HG03045 (cell line): ENCODE results near the gene SCN4A.
A peak's percentile ranks its signal among the peaks of the same experiment; 100 is the strongest.
"Not testable (repeated sequence)": the region's sequence is repeated elsewhere in the genome, so short reads cannot be mapped to it uniquely, and the experiment has no call there.

Experiments used
- ATAC-seq: cut with Tn5 transposase; IDR thresholded peaks from one replicate; pipeline ENCODE4 v1.9.1; 2021; ENCODE audit warnings: mild to moderate bottlenecking, moderate library complexity; ENCODE audit not compliant: unreplicated experiment

Gene SCN4A

GRCh38 chr17:63939401-63939800, 33.3 kb downstream of the SCN4A start:
- ATAC-seq, result no peak

DNA sequence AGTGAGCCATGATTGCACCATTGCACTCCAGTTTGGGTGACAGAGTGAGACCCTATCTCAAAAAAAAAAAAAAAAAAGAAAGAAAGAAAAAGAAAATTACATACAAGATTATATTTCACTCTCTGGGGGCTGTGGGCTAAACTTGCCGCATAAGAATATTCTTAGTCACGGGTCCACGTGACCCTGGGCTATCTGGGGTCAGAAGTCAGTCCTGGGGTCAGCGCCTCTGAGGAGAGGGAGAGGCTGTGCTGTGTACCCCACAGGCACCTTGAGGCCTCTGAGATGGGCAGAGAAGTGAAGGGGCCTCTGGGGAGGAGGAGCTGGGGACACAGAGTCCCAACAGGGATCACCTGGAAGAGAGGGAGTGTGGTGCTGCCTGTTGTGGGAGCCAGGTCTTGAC, 34.8 kb downstream of the SCN4A start:
- ATAC-seq, result no peak

GRCh38 chr17:63937319-63937718, 35.4 kb downstream of the SCN4A start:
- ATAC-seq, result no peak

- ATAC-seq, result no peak
These were observed 38.3 kb downstream of the SCN4A start for GRCh38 chr17:63934183-63935112.

- ATAC-seq, result no peak
These were observed 39.1 kb downstream of the SCN4A start for GRCh38 chr17:63933598-63933997.

GRCh38 chr17:63932721-63933120, 40.0 kb downstream of the SCN4A start:
- no peak for ATAC-seq

DNA sequence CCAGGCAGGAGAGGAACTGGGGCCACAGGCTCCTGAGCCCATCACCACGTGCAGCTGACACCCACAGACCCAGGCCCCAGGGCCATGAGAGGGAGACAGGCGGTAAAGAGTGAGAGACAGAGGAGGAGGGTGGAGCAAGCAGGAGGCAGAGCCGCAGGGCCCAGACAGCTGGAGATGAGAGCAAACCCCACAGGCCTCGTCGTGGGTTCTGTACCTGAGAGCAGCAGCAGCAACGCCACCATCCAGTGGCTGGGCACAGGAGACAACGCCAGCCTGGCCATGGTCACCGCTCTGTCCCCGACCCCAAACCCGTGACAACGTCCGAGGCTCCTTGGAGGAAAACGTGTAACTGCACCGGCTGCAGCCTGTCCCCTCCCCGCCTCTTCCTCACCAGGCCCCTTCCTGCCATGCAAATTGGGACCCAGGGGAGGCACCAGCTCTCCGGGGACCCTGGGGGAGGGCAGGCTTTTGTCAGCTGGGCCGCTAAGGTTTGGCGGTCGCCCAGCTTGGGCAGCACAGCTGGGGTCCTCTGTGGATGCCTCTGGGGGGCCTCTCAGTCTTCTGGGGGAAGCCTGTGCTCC, 40.6 kb downstream of the SCN4A start, which contains the start of gene CD79B:
TSS of gene CD79B (minus strand) at position 351 of the 581 bp plus-strand sequence. CDS start at position 281, 70 bp downstream.
- peak; percentile 73 for ATAC-seq

DNA sequence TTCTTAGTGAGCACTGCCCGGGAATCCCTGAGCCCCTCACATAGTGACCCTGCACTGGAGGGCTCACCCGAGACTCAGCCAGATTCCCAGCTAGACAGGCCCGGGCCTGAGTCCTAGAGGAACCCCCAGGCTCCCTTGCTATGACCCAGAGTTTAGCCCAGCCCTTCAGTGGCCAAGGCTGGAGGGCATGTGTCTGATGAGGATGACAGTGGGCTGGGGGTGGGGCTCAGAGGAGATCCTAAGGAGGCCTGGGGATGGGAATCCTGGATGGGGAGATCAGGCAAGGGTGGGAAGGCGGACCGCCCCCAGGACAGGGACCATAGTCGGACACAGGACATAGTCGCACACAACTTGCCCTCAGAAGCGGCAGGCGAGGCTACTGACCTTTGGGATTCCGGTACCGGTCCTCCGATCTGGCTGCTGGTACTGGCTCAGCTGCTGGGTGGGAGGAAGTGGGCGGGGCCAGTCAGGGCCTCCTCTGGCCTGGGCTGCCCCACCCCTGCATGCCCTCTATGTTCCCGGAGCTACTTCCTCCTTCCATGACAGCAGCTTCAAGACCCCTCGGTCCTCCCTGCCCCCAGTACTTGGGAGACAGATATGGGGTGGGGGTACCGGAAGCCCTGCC, 41.7 kb downstream of the SCN4A start:
- no peak for ATAC-seq

DNA sequence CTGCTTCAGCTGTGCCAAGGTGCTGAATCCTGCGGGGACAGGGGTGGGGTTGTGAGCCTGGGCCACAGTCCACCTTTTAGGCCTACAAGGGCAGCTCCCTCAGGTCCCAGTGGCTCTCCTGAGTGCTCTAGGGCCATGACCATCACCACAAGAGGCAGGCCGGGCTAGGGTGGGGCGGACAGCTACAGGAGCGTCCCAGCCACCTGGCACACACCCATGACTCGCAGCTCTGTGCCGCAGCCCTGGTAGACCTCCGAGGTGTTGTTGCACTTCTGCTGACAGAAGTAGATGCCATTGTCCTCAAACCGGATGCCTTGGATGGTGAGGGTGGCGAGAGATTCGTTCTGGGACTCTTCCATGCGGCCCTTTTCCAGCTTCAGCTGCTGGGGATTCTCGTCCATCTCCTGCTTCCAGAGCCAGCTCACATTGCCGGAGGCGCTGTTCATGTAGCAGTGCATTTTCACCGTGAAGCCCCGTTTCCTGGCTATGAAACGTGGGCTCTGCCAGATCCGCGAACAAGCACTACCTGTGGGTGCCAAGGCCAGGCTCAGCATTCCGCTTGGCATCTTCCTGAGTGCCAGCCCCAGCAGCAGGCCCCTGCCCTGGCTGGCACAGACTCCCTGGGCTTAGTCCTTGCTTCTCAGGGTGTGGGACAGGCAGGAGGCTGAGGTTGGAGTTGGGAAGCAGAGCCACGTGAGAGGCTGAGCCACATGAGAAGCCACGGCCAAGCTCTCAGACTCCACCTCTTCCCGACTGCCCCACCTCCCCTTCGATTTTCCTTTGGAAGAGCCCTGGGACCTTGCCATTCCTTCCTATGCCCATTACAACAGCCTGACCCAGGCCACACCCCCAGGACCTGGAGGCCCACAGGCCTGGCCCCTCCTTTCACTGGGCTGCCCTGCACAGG, 42.6 kb downstream of the SCN4A start:
- ATAC-seq, result no peak

GRCh38 chr17:63928966-63929695, 43.6 kb downstream of the SCN4A start:
- ATAC-seq, result no peak

GRCh38 chr17:63928172-63928666, 44.5 kb downstream of the SCN4A start:
- no peak for ATAC-seq

DNA sequence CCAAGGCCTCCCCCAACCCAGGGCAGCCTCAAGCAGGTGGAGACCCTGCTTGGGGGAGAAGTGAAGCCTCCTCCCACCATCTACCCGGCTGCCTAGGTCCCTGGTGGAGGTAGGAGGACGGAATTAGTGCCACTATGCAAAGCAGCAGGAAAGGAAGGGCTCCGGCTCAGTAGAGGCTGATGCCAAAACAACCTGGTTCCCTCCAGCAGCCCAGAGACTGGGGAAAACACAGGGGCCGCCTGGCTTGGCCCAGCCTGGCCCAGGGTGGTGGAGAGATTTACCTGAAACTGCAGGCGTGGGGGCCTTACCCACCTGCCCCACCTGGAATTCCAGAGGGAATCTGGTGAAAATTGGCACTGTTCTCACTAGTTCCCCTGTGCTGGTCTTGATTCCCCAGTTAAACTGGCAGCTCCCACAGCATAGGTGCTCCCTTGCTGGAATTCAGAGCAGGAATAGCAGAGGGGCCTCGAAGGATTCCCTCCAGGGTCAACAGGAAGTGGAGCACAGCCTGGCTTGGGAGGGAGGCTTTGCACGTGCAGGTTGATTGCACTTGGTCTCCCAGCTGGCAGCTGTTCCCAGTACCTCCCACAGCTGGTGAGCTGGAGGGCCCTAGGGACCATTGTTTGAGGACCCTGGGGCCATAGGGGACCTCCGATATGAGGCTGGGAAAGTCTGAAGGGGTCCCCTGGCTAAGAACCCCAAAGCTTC, 45.1 kb downstream of the SCN4A start:
- ATAC-seq, result no peak

DNA sequence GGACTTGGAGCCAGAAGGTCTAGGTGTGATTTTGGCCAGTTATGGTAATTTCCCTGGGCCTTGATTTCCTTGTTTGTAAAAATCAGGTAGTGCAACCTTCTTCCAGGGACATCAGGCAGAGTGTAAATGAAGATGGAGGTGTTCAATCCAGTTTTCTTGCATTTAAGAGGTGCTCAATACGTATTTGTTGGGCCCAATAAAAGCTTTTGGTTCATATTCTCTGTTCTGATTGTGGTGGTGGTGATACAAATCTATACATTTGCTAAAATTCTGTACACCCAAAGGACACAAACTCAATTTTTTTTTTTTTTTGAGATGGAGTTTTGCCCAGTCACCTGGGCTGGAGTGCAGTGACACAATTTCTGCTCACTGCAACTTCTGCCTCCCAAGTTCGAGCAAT, 46.6 kb downstream of the SCN4A start:
- no peak for ATAC-seq

DNA sequence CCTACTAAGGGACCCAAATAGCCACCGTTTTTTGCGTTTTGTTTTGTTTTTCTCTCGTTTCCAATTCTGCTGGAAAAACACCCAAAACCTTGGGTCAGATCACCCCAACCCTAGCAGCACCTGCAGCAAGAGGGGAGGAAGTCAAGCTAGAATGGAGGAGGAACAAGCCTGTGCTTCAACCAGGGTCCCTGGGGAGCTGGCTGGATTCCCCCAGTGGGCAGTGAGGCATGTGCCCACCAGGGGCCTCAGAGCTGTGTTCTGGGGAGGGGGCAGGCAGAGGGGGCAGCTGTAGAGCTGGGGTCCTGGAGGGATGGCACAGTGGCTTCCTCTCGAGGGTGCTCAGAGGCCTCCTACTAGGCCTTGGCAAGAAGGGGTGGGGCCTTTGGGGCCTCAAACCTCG, 47.1 kb downstream of the SCN4A start:
- ATAC-seq, result no peak

DNA sequence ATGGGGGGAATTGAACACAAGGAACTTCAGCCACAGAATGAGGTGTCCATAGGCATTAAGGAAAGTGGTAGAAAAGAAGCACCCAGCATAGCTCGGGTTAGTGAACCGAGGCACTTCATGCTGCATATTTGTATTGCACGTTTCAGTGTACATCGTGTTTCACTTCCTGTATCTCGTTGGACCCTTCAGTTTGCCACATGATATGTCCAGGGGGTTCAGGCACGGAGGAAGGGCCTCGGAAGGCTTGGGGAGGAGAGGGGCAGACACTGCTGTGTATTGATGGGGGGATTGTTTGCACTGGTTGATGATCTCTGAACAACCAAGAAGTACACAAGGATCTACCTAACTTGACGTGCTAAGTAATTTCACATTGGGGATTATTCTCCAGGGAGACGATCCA, 50.3 kb downstream of the SCN4A start:
- ATAC-seq, result not testable (repeated sequence)

DNA sequence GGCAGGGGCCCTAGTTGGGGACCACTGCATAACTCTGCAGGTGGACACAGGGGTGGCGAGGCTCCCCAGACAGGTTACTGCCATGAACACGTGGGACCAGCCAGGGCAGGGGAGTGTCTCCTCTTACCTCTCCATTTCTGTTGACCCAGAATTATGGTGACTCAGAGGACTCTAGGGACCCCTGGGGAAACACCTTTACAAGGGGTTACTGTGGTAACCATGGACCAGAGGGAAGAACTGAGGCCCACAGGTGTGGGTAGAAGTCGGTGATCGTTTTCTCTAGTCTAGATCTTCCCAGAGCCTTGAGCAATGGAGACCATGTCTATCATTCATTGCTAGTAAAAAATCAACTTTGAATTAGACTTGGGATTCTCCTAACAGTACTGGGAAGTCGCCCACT, 51.9 kb downstream of the SCN4A start:
- ATAC-seq, result not testable (repeated sequence)

GRCh38 chr17:63920050-63920449, 52.7 kb downstream of the SCN4A start:
- not testable (repeated sequence) for ATAC-seq

- ATAC-seq, result peak; percentile 64
These were observed 53.4 kb downstream of the SCN4A start for GRCh38 chr17:63919311-63919723.

DNA sequence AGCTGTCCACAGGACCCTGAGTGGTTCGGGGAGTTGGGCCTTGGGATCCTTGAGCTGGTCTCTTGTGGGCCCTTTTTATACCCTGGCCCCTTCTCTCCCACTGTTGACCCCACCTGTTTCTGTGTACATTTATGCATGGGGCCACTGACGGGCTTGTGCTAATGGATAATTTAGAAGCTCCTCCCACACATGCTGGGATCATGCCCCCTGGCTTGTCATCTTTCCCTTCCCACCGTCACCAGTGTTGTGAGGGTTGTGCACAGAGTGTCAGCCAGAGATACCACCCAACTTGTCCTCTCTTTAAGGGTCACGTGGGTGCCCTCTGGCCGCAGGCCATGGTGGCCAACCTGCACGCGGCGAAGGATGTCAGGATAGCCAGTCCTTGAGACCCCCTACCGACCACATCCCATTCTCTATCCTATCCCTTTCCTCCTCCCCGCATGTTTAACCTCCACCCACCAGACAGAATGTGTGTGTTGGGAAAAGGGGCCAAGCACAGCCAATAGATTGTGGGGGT, 53.9 kb downstream of the SCN4A start, which contains the start of gene GH1:
TSS of gene GH1 (minus strand) at position 51 of the 517 bp plus-strand sequence. CDS start 63 bp downstream, outside the sequence.
- not testable (repeated sequence) for ATAC-seq
